ENCODE measurements around the gene TCEA2. TPM values are rescaled to one million over a fixed set of nuclear protein-coding genes. Genes with fewer than 3 reads are reported as not detected.

Gene TCEA2
- total RNA-seq, 8 experiments from 2014 or later: 22.4 to 70.3 (median 37.1) TPM

GRCh38 chr20:64038565-64039292 is 24.3 kb upstream of the TCEA2 start:
- peak overlapping the region in 1 of 2 donors; percentile 0 for H3K27ac ChIP-seq
- H3K4me1 ChIP-seq (replicated peaks in 1 of 2): peaks cover 22 to 27% of the 10 kb centered on the region in 2 donors
- ATAC-seq (replicated peaks in 6 of 8): peak; percentile 70 to 84 (median 78)
- peak overlapping the region; percentile 14 to 35 (median 22) for H3K4me3 ChIP-seq
- 0% methylated on average over 7 of the region's 91 CpGs; no CpG with 5 or more reads in 9 of the 10 experiments for WGBS, 10 experiments
- in situ Hi-C loops (cut with MboI; ENCODE audit: low pct_unique_long_range_greater_than_20kb in 2 of 9, low sequenced_read_pairs in 9 of 9, unreplicated experiment in 9 of 9): no loop called here

GRCh38 chr20:64039293-64040160 is 23.5 kb upstream of the TCEA2 start:
- WGBS, 10 experiments: 0 to 20% methylated on average over 1 to 5 of the region's 17 CpGs; no CpG with 5 or more reads in 8 of the 10 experiments
- no peak overlapping the region for H3K27ac ChIP-seq
- peak overlapping the region in 4 of 5 donors; percentile 19 to 35 (median 24) for H3K4me3 ChIP-seq
- ATAC-seq (replicated peaks in 6 of 8): peak in 7 of 8 experiments; percentile 2 to 9 (median 3)
- in situ Hi-C loops (cut with MboI; ENCODE audit: low pct_unique_long_range_greater_than_20kb in 2 of 9, low sequenced_read_pairs in 9 of 9, unreplicated experiment in 9 of 9): no loop called here
- peaks cover 22 to 27% of the 10 kb centered on the region in 2 donors for H3K4me1 ChIP-seq (replicated peaks in 1 of 2)

GRCh38 chr20:64040231-64041039 is 22.6 kb upstream of the TCEA2 start:
- in situ Hi-C loops (cut with MboI; ENCODE audit: low pct_unique_long_range_greater_than_20kb in 2 of 9, low sequenced_read_pairs in 9 of 9, unreplicated experiment in 9 of 9): no loop called here
- peaks cover 21 to 26% of the 10 kb centered on the region in 2 donors for H3K4me1 ChIP-seq (replicated peaks in 1 of 2)
- no peak for ATAC-seq (replicated peaks in 6 of 8)
- WGBS, 10 experiments: 67 to 100% (median 84%) methylated on average over 1 to 3 of the region's 12 CpGs; no CpG with 5 or more reads in 6 of the 10 experiments
- H3K27ac ChIP-seq: no peak overlapping the region
- H3K4me3 ChIP-seq: no peak overlapping the region

- Histone ChIP-seq H3K4me3 (no peak overlapping the region), H3K4me1 (replicated peaks in 1 of 2) (peaks cover 13 to 19% of the 10 kb centered on the region in 2 donors), H3K27ac (no peak overlapping the region)
- peak in 3 of 8 experiments; percentile 1 to 7 (median 5) for ATAC-seq (replicated peaks in 6 of 8)
- 14 to 100% (median 49%) methylated on average over 1 to 5 of the region's 15 CpGs; no CpG with 5 or more reads in 4 of the 10 experiments for WGBS, 10 experiments
- in situ Hi-C loops (cut with MboI; ENCODE audit: low pct_unique_long_range_greater_than_20kb in 2 of 9, low sequenced_read_pairs in 9 of 9, unreplicated experiment in 9 of 9): no loop called here
These were observed 21.8 kb upstream of the TCEA2 start for GRCh38 chr20:64041040-64041780.

GRCh38 chr20:64041781-64042053 is 21.3 kb upstream of the TCEA2 start:
- 19 to 30% (median 24%) methylated on average over 2 to 5 of the region's 11 CpGs; no CpG with 5 or more reads in 7 of the 10 experiments for WGBS, 10 experiments
- in situ Hi-C loops (cut with MboI; ENCODE audit: low pct_unique_long_range_greater_than_20kb in 2 of 9, low sequenced_read_pairs in 9 of 9, unreplicated experiment in 9 of 9): no loop called here
- ATAC-seq (replicated peaks in 6 of 8): no peak
- Histone ChIP-seq H3K27ac (no peak overlapping the region), H3K4me1 (replicated peaks in 1 of 2) (peaks cover 8 to 14% of the 10 kb centered on the region in 2 donors), H3K4me3 (no peak overlapping the region)

- WGBS, 10 experiments: 20% methylated on average over 1 of the region's 55 CpGs; no CpG with 5 or more reads in 8 of the 10 experiments
- H3K4me3 ChIP-seq: no peak overlapping the region
- no peak overlapping the region for H3K27ac ChIP-seq
- peaks cover 6 to 8% of the 10 kb centered on the region in 2 donors for H3K4me1 ChIP-seq (replicated peaks in 1 of 2)
- in situ Hi-C loops (cut with MboI; ENCODE audit: low pct_unique_long_range_greater_than_20kb in 2 of 9, low sequenced_read_pairs in 9 of 9, unreplicated experiment in 9 of 9): no loop called here
- no peak for ATAC-seq (replicated peaks in 6 of 8)
These were observed 20.8 kb upstream of the TCEA2 start for GRCh38 chr20:64042054-64042781.

- no peak overlapping the region for H3K4me3 ChIP-seq
- H3K4me1 ChIP-seq (replicated peaks in 1 of 2): peaks cover 0 to 6% of the 10 kb centered on the region in 2 donors
- in situ Hi-C loops (cut with MboI; ENCODE audit: low pct_unique_long_range_greater_than_20kb in 2 of 9, low sequenced_read_pairs in 9 of 9, unreplicated experiment in 9 of 9): no loop called here
- no peak for ATAC-seq (replicated peaks in 6 of 8)
- 52 to 100% (median 80%) methylated on average over 1 to 7 of the region's 9 CpGs for WGBS, 10 experiments
- H3K27ac ChIP-seq: no peak overlapping the region
These were observed 19.2 kb upstream of the TCEA2 start for GRCh38 chr20:64043768-64044167.

GRCh38 chr20:64044484-64045247 is 18.3 kb upstream of the TCEA2 start:
- H3K4me3 ChIP-seq: no peak overlapping the region
- 20 to 80% (median 63%) methylated on average over 1 to 5 of the region's 14 CpGs; no CpG with 5 or more reads in 6 of the 10 experiments for WGBS, 10 experiments
- H3K4me1 ChIP-seq (replicated peaks in 1 of 2): peaks cover 4 to 6% of the 10 kb centered on the region in 2 donors
- in situ Hi-C loops (cut with MboI; ENCODE audit: low pct_unique_long_range_greater_than_20kb in 2 of 9, low sequenced_read_pairs in 9 of 9, unreplicated experiment in 9 of 9): no loop called here
- no peak overlapping the region for H3K27ac ChIP-seq
- ATAC-seq (replicated peaks in 6 of 8): peak in 3 of 8 experiments; percentile 72 to 81 (median 75)

GRCh38 chr20:64045346-64046011 is 17.5 kb upstream of the TCEA2 start:
- no peak overlapping the region for H3K4me3 ChIP-seq
- 53 to 83% (median 55%) methylated on average over 2 to 3 of the region's 11 CpGs; no CpG with 5 or more reads in 7 of the 10 experiments for WGBS, 10 experiments
- peaks cover 6 to 7% of the 10 kb centered on the region in 2 donors for H3K4me1 ChIP-seq (replicated peaks in 1 of 2)
- in situ Hi-C loops (cut with MboI; ENCODE audit: low pct_unique_long_range_greater_than_20kb in 2 of 9, low sequenced_read_pairs in 9 of 9, unreplicated experiment in 9 of 9): no loop called here
- peak in 2 of 8 experiments; percentile 1 to 3 for ATAC-seq (replicated peaks in 6 of 8)
- H3K27ac ChIP-seq: no peak overlapping the region

GRCh38 chr20:64047046-64047389 is 16.0 kb upstream of the TCEA2 start:
- in situ Hi-C loops (cut with MboI; ENCODE audit: low pct_unique_long_range_greater_than_20kb in 2 of 9, low sequenced_read_pairs in 9 of 9, unreplicated experiment in 9 of 9): no loop called here
- Histone ChIP-seq H3K4me3 (no peak overlapping the region), H3K27ac (no peak overlapping the region), H3K4me1 (replicated peaks in 1 of 2) (peaks cover 6 to 7% of the 10 kb centered on the region in 2 donors)
- 73 to 77% methylated on average over 3 to 4 of the region's 8 CpGs; no CpG with 5 or more reads in 8 of the 10 experiments for WGBS, 10 experiments
- ATAC-seq (replicated peaks in 6 of 8): no peak

- WGBS, 10 experiments: 7% methylated on average over 26 of the region's 49 CpGs; no CpG with 5 or more reads in 9 of the 10 experiments
- Histone ChIP-seq H3K4me3 (peak overlapping the region in 1 of 5 donors; percentile 5), H3K27ac (no peak overlapping the region)
These were observed 15.0 kb upstream of the TCEA2 start for GRCh38 chr20:64047968-64048401.

More at GRCh38 chr20:64047968-64048401, 15.0 kb upstream of the TCEA2 start:
- H3K4me1 ChIP-seq (replicated peaks in 1 of 2): peaks cover 2 to 7% of the 10 kb centered on the region in 2 donors
- in situ Hi-C loops (cut with MboI; ENCODE audit: low pct_unique_long_range_greater_than_20kb in 2 of 9, low sequenced_read_pairs in 9 of 9, unreplicated experiment in 9 of 9): no loop called here
- peak in 5 of 8 experiments; percentile 3 to 23 (median 16) for ATAC-seq (replicated peaks in 6 of 8)
